Measurements from ENCODE around the gene CD2BP2.

- TF ChIP-seq CTCF (IDR thresholded peaks at IDR 0.05; ENCODE audit: insufficient read depth, low read length, poor library complexity, severe bottlenecking) (no peak), EZH2phosphoT487 (conservative IDR thresholded peaks at IDR 0.05; ENCODE audit: low read length) (no peak)
Observed at GRCh38 chr16:30376461-30376902, 21.4 kb upstream of the CD2BP2 start.

Measured in SU-DHL-6 (cell line).